ENCODE results near the gene ARL5B. TPM values are rescaled to one million over a fixed set of nuclear protein-coding genes. Genes with fewer than 3 reads are reported as not detected.

ARL5B gene
- total and polyA plus RNA-seq, 9 of the 15 experiments (the other 6 are each of a cell fraction or from before 2014, with no cell fraction given): 4.1 to 22.2 (median 15.1) TPM

- TF ChIP-seq ZBTB9 (CRISPR knock-in tag; IDR thresholded peaks at IDR 0.05) (peak; percentile 3; the same call in 1 of the 2 replicates), PHB2 (IDR thresholded peaks at IDR 0.05; ENCODE audit: low read depth) (no peak), POLR2H (tag; IDR thresholded peaks at IDR 0.05; ENCODE audit: low read depth) (peak; percentile 79), ZNF134 (CRISPR knock-in tag; conservative IDR thresholded peaks at IDR 0.05) (peak; percentile 79), TAF9B (IDR thresholded peaks at IDR 0.05; ENCODE audit: partially characterized antibody) (peak; percentile 82), NR2C2 (CRISPR knock-in tag; IDR thresholded peaks at IDR 0.05) (peak; percentile 70; the same call in 1 of the 2 replicates), NR2C2 (tag; IDR thresholded peaks at IDR 0.05) (peak; percentile 93)
- TF ChIP-seq, protein P1, sequence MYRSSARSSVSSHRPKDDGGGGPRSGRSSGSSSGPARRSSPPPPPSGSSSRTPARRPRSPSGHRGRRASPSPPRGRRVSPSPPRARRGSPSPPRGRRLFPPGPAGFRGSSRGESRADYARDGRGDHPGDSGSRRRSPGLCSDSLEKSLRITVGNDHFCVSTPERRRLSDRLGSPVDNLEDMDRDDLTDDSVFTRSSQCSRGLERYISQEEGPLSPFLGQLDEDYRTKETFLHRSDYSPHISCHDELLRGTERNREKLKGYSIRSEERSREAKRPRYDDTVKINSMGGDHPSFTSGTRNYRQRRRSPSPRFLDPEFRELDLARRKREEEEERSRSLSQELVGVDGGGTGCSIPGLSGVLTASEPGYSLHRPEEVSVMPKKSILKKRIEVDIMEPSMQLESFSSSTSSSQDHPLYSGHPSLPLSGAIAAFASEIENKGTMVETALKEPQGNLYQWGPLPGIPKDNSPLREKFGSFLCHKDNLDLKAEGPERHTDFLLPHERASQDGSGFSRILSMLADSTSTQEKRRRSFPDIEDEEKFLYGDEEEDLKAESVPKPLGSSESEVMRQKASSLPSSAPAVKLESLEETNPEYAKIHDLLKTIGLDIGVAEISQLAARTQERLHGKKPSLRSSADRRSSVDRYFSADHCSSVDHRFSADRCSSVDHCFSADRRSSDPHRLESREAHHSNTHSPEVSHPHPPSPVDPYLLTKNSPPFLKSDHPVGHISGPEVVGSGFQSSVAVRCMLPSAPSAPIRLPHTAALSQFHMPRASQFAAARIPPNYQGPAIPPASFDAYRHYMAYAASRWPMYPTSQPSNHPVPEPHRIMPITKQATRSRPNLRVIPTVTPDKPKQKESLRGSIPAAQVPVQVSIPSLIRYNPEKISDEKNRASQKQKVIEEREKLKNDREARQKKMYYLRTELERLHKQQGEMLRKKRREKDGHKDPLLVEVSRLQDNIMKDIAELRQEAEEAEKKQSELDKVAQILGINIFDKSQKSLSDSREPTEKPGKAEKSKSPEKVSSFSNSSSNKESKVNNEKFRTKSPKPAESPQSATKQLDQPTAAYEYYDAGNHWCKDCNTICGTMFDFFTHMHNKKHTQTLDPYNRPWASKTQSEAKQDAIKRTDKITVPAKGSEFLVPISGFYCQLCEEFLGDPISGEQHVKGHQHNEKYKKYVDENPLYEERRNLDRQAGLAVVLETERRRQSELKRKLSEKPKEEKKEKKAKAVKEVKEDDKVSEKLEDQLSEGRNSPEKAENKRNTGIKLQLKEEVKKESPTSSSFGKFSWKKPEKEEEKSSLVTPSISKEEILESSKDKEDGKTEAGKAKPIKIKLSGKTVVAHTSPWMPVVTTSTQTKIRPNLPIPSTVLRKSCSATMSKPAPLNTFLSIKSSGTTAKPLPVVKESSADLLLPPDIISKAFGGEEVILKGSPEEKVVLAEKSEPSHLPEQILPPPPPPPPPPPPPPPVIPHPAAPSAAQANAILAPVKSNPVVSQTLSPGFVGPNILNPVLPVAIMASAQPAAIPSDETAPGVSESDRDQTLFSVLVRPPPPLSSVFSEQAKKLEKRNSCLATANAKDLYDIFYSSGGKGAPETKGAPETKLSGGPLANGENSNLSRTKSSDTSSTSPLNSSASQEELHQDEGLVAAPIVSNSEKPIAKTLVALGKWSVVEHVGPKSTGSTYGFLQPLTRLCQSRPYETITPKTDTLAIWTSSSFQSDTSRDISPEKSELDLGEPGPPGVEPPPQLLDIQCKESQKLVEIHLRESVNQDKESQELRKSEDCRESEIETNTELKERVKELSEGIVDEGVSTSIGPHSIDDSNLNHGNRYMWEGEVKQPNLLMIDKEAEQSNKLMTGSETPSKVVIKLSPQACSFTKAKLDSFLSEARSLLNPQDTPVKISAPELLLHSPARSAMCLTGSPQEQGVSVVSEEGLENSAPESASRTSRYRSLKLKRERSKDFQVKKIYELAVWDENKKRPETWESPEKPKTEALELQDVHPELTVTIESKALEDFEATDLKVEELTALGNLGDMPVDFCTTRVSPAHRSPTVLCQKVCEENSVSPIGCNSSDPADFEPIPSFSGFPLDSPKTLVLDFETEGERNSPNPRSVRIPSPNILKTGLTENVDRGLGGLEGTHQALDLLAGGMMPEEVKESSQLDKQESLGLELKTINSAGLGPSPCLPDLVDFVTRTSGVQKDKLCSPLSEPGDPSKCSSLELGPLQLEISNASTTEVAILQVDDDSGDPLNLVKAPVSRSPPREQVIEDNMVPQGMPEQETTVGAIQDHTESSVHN (IDR thresholded peaks at IDR 0.05; ENCODE audit: borderline replicate concordance in 1 of 2, low read depth in 1 of 2): peak in 1 of 2 experiments; percentile 79; a peak in 1 of 4 replicates
- TF ChIP-seq, protein P2, sequence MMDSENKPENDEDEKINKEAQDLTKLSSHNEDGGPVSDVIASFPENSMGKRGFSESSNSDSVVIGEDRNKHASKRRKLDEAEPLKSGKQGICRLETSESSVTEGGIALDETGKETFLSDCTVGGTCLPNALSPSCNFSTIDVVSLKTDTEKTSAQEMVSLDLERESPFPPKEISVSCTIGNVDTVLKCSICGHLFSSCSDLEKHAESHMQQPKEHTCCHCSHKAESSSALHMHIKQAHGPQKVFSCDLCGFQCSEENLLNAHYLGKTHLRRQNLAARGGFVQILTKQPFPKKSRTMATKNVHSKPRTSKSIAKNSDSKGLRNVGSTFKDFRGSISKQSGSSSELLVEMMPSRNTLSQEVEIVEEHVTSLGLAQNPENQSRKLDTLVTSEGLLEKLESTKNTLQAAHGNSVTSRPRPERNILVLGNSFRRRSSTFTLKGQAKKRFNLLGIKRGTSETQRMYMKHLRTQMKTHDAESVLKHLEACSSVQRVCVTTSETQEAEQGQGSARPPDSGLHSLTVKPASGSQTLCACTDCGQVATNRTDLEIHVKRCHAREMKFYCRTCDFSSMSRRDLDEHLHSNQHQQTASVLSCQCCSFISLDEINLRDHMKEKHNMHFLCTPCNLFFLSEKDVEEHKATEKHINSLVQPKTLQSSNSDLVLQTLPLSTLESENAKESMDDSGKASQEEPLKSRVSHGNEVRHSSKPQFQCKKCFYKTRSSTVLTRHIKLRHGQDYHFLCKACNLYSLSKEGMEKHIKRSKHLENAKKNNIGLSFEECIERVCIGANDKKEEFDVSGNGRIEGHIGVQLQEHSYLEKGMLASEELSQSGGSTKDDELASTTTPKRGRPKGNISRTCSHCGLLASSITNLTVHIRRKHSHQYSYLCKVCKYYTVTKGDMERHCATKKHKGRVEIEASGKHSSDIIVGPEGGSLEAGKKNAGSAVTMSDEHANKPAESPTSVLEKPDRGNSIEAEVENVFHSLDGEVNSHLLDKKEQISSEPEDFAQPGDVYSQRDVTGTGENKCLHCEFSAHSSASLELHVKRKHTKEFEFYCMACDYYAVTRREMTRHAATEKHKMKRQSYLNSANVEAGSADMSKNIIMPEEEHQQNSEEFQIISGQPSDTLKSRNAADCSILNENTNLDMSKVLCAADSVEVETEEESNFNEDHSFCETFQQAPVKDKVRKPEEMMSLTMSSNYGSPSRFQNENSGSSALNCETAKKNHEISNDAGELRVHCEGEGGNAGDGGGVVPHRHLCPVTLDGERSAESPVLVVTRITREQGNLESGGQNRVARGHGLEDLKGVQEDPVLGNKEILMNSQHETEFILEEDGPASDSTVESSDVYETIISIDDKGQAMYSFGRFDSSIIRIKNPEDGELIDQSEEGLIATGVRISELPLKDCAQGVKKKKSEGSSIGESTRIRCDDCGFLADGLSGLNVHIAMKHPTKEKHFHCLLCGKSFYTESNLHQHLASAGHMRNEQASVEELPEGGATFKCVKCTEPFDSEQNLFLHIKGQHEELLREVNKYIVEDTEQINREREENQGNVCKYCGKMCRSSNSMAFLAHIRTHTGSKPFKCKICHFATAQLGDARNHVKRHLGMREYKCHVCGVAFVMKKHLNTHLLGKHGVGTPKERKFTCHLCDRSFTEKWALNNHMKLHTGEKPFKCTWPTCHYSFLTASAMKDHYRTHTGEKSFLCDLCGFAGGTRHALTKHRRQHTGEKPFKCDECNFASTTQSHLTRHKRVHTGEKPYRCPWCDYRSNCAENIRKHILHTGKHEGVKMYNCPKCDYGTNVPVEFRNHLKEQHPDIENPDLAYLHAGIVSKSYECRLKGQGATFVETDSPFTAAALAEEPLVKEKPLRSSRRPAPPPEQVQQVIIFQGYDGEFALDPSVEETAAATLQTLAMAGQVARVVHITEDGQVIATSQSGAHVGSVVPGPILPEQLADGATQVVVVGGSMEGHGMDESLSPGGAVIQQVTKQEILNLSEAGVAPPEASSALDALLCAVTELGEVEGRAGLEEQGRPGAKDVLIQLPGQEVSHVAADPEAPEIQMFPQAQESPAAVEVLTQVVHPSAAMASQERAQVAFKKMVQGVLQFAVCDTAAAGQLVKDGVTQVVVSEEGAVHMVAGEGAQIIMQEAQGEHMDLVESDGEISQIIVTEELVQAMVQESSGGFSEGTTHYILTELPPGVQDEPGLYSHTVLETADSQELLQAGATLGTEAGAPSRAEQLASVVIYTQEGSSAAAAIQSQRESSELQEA (IDR thresholded peaks at IDR 0.05; ENCODE audit: low read depth): peak; percentile 91
Observed at GRCh38 chr10:18659125-18659818, at the start of gene ARL5B (continued).
